SIG-M5 treated with dmso at 0.1 percent for 504 hours (cell line): ENCODE data around the gene ANKRD52.
"Not testable (repeated sequence)": the region's sequence is repeated elsewhere in the genome, so short reads cannot be mapped to it uniquely, and the experiment has no call there.

Experiments
- DNase-seq: peaks from one replicate; lab custom pipeline; 2025; ENCODE audit not compliant: unreplicated experiment; lab: John Stamatoyannopoulos, UW

Gene ANKRD52

DNA sequence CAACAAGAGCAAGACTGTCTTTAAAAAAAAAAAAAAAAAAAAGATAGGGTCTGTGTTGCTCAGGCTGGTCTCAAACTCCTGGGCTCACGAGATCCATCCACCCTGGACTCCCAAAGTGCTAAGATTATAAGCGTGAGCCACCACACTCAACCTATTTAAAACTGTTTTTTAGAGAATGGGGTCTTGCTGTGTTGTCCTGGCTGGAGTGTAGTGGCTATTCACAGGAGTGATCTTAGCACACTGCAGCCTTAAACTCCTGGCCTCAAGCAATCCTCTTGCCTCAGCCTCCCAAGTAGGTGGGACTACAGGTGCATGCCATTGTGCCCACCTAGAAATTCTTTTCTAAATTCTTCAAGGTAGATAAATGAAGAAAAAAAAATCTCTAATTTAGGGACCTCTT lies 16.1 kb upstream of the ANKRD52 start:
- no peak for DNase-seq

- DNase-seq = not testable (repeated sequence)
Measured at GRCh38 chr12:56272468-56272867, 14.3 kb upstream of the ANKRD52 start.

- DNase-seq = peak; percentile 60
Measured at GRCh38 chr12:56271031-56271430, 12.8 kb upstream of the ANKRD52 start.

- no peak for DNase-seq
Measured at GRCh38 chr12:56267443-56268071, 9.4 kb upstream of the ANKRD52 start.

DNA sequence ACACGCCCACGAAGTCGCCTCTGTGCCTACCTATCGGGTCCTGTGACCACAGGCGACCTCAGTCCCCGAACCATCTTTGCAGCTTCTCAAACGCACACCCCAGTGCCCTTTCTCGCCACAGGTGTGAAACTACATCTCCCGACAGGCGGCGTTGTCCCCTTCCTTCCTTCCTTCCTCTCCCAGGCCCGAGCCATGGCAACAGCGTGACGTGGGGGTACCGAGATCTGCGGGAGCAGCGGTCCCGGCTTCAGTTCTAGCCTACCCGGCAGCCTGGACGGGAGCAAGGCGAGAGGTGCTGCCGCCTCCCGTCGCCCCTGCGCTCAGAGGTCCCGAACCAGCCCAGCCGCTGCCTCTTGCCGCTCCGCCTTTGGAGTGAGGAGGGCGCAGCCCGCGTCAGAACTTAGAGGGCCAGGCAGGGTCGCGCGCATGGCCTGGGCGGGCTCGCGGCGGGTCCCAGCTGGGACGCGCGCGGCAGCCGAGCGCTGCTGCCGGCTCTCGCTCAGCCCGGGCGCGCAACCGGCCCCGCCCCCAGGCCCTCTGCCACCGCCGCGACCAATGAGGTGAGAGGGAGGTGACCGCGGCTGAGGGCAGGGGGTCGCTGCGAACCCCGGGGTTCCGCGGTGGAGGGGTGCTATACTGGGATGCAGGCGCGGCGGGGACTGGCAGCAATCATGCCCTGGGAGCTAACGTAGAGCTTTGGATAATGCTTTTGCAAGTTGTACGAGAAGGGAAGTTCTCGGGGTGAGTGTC lies 8.7 kb upstream of the ANKRD52 start, which contains the start of gene COQ10A:
Gene COQ10A (plus strand): TSS at position 250 of the 750 bp plus-strand sequence. CDS start 177 bp downstream, at position 427.
- DNase-seq = peak; percentile 93

GRCh38 chr12:56266068-56266692 lies 8.0 kb upstream of the ANKRD52 start:
- not testable (repeated sequence) for DNase-seq

GRCh38 chr12:56262955-56263354 lies 4.8 kb upstream of the ANKRD52 start:
- DNase-seq = not testable (repeated sequence)

GRCh38 chr12:56261503-56262232 lies 3.5 kb upstream of the ANKRD52 start:
- DNase-seq = no peak

DNA sequence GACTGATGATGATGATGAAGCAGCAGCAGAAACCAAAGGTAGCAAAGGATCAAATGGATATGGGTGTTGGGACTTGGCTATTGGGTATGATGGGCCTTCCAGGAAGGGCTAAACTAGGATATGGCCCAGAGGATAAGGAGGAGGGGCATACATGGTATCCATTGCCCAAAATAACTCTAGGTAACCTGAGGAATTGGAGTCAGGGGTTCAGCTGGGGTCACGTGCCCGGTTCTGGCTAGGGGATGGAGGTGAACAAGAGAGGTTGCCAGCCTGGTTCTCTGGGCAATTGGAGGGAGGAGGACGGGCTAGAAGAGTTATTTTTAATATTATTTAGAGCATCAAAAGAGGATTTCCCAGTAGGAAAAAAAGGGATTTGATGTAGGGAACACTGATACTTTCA lies 2.7 kb upstream of the ANKRD52 start:
- DNase-seq = no peak

DNA sequence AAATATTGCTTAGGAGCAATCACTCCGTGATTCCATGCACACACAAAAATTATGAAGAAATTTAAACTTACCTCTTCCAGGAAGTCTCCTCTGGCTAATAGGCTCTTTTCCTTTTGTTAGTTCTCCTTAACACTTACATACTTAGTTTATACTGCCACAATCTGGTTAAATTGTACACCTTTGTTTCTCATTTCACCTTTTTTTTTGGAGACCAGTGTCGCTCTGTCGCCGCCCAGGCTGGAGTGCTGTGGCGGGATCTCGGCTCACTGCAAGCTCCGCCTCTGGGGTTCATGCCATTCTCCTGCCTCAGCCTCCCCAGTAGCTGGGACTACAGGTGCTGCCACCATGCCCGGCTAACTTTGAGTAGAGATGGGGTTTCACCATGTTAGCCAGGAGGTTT lies 2.2 kb upstream of the ANKRD52 start:
- DNase-seq = no peak

GRCh38 chr12:56258820-56259183 lies 618 bp upstream of the ANKRD52 start:
- no peak for DNase-seq

DNA sequence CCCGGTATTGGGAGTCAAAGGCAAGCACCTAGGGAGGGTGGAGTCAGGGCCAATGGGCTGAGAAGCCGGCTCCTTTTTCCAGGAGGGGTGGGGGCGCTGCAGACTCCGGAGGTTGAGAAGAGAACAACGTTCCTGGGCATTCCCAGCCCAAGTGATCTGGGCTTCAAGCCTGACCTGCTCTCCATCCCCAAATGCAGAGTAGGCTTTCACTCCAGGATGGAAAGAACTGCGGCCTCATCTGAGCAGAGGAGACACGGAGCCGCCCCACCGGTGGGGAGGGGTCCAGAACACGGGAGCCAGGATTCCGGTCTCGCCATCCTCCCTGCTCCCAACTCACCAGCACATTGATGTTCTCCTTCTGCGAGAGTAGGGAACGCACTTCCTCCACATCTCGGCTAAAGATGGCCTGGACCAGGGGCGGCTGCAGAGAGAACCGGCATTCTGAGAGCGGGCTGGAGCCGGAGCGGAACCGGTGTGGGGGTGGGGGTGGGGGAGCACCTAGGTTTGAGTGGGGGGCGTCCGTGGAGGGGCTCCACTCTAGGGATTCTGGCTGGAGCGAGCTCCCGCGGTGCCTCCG lies 605 bp downstream of the ANKRD52 start:
- no peak for DNase-seq

- no peak for DNase-seq
Measured at GRCh38 chr12:56257071-56257470, 1.1 kb downstream of the ANKRD52 start.

DNA sequence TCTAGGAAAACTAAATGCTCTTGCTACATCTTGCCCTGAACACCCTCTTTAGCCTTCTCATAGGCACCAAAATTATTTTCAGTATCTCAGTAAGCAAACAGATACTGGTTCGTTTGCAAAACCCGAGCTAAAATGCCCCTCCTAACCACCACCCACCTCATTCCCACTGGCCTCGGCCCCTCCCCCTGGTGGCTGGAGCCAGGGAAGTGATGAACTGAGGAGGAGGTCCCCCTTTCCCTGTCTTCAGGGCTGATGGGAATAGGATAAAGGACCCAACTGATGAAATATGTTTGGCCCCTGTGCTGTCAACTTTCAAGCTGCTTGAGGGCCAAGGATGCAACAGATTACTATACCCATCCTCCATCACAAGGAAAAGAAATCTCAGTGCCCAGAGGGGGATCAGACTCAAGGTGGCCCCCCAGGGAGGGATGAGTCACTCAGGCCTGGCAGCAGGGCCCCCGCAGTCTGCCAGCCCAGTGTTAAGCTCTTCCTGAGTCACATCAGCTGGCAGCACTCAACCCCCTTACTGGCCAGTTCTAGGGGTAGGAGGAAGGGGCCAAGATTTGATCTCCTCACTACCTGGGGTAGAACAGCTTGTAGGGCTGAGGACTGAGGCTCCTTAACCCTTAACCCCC lies 1.7 kb downstream of the ANKRD52 start:
- no peak for DNase-seq

DNA sequence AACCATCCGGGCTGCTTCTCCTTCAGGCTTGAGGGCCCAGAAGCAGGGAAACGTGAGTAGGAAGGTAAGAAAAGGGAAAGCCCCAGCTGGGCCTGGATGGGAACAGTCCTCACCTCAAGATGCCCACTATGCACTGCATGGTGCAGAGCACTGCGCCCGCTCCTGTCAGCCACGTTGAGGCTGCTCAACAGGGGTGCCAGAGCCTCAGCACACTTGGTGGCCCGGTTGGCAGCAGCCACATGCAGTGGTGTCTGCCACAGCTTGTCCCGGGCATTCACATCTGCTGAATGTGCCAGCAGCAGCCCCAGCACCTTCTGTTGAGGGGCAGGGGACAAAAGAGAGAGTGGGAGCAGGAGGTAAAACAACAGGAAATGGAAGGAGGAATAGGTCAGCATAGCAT lies 2.5 kb downstream of the ANKRD52 start:
- no peak for DNase-seq

GRCh38 chr12:56253091-56253490 lies 5.1 kb downstream of the ANKRD52 start:
- no peak for DNase-seq

- no peak for DNase-seq
Measured at GRCh38 chr12:56252649-56253048, 5.5 kb downstream of the ANKRD52 start.

- DNase-seq = no peak
Measured at GRCh38 chr12:56248711-56249110, 9.5 kb downstream of the ANKRD52 start.

GRCh38 chr12:56247923-56248322 lies 10.3 kb downstream of the ANKRD52 start:
- no peak for DNase-seq

GRCh38 chr12:56244494-56244893 lies 13.7 kb downstream of the ANKRD52 start:
- DNase-seq = no peak

DNA sequence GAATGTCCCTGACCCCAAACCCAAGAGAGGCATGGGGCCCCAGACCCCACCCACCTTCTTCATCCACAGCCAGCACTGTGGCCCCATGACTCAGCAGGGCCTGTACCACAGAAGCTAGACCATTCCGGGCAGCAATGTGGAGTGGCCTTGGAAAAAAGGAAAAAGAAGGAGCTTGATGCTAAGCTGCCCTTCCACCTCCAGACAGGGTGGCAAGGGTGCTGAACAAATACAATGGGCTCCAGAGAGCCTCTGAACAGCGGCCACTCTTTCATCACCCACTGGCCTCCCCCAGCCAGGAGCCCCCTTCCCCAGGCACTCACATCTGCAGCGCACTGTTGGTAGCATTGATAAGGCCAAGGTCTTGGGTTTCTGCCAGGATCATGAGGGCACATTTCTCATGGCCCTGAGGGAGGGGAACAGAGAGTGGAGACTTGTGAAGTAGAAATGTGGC lies 14.4 kb downstream of the ANKRD52 start:
- no peak for DNase-seq
